Vagina (tissue), 2 donors: ENCODE results near the gene PKD1.

Experiments used
- POLR2A ChIP-seq, 2 donors: fragments of 450-650 bp; IDR thresholded peaks; one replicate each; pipeline ENCODE4 v1.6.1; 2017; ENCODE audit warnings: antibody characterized with exemption in 2 of 2, mild to moderate bottlenecking in 2 of 2, moderate library complexity in 2 of 2
- TF ChIP-seq, protein P1 (sequence below), 3 experiments: fragments of 450-650 bp in 2 of 3; fragments of 200-600 bp in 1 of 3; sonication (generic) in 1 of 3; IDR thresholded peaks; one replicate each; pipeline ENCODE4 v1.5.1; 2017 to 2019; ENCODE audit warnings: antibody characterized with exemption in 3 of 3, mild to moderate bottlenecking in 2 of 3, moderate library complexity in 2 of 3

DNA sequence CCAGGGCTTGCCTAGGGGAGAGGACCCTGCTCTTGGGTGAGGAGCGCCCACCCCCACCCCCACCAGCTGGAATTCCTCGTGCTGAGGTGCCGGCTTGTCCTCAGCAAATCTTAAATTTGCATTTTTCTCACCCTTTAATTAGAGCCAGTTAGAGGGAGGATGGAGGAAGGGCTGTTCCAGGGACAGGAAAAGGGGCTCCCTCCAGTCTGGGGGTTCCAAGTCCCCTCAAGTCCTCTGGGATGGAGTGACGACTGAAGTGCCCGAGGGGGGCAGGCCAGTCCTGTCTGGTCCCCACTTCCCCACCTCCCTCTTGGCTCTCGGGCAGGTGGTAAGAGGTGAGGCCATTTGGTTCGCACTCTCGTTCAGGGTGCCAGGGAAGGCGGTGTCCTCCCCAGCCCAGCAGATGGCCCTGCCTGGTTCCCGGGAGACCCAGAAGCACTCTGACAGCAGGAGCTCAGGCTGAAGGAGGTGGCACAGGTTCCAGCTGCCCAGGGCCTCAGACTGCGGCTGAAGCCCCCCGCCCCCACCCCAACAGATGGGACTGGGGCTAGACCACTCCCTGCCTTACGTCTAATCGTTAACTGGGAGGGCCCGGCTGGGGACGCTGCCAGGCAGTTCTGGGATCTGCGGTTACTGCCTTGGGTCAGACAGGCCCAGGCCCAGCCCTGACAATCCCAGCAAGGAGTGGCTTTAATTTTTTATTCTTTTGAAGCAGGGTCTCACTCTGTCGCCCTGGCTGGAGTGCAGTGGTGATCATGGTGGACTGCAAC lies 14.9 kb upstream of the PKD1 start:
- TF ChIP-seq, protein P1, sequence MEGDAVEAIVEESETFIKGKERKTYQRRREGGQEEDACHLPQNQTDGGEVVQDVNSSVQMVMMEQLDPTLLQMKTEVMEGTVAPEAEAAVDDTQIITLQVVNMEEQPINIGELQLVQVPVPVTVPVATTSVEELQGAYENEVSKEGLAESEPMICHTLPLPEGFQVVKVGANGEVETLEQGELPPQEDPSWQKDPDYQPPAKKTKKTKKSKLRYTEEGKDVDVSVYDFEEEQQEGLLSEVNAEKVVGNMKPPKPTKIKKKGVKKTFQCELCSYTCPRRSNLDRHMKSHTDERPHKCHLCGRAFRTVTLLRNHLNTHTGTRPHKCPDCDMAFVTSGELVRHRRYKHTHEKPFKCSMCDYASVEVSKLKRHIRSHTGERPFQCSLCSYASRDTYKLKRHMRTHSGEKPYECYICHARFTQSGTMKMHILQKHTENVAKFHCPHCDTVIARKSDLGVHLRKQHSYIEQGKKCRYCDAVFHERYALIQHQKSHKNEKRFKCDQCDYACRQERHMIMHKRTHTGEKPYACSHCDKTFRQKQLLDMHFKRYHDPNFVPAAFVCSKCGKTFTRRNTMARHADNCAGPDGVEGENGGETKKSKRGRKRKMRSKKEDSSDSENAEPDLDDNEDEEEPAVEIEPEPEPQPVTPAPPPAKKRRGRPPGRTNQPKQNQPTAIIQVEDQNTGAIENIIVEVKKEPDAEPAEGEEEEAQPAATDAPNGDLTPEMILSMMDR (IDR thresholded peaks at IDR 0.05) = no peak
- no peak for TF ChIP-seq POLR2A (IDR thresholded peaks at IDR 0.05)
